Astrocyte of the hippocampus (primary cell): ENCODE results near the gene CCDC192.

Experiments
- DNase-seq: peaks from one replicate; pipeline ENCODE4 v3.0.0; 2011; ENCODE audit warnings: low read depth, low spot score

CCDC192 gene

GRCh38 chr5:127981498-127981897 is 278.3 kb downstream of the CCDC192 start:
- DNase-seq: no peak

- no peak for DNase-seq
Observed at GRCh38 chr5:127985811-127986325, 282.7 kb downstream of the CCDC192 start.

GRCh38 chr5:127987354-127988145 is 284.4 kb downstream of the CCDC192 start:
- no peak for DNase-seq

DNA sequence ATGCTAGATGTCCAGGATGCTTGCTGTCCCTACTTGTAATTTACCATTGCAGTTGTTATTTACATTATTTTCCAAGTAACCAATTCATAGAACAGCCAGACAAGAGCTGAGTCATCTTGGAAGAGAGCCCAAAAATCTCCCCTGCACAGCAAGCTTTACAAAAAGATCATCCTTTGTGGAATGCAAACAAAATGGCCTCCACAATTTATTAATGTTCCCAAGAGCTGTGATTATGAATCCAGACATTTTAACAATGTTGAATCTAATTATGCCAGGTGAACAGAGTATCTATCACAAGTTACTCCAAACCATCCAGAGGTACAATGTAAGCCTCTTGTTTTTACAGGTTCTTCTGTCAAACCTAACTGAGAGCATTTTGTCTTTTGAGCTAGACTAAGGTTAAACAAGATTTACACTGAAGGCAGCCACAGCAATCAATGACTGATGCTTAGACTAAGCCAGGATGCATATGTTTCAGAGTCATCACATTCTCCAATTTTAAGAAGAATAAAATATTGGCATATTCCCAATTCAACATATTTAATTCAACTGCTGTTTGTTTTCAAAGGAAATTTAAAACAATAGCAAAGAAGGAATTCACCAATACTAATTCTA is 285.1 kb downstream of the CCDC192 start:
- DNase-seq: peak; percentile 92
